RPMI8226 (cell line): ENCODE data around the gene PTGS1.
"Not testable (repeated sequence)": the region's sequence is repeated elsewhere in the genome, so short reads cannot be mapped to it uniquely, and the experiment has no call there.

Source experiments
- DNase-seq: peaks from one replicate; pipeline ENCODE4 v3.0.0-alpha.2; 2015

The PTGS1 gene

GRCh38 chr9:122347348-122348287 lies 23.2 kb upstream of the PTGS1 start:
- DNase-seq, result peak; percentile 55

- DNase-seq, result no peak
Observed at GRCh38 chr9:122348288-122348777, 22.5 kb upstream of the PTGS1 start.

- DNase-seq, result no peak
Observed at GRCh38 chr9:122348791-122349190, 22.0 kb upstream of the PTGS1 start.

GRCh38 chr9:122349201-122349600 lies 21.6 kb upstream of the PTGS1 start:
- DNase-seq, result no peak

GRCh38 chr9:122350577-122351355 lies 20.1 kb upstream of the PTGS1 start:
- DNase-seq, result peak; percentile 84

GRCh38 chr9:122354536-122355199 lies 16.2 kb upstream of the PTGS1 start:
- no peak for DNase-seq

GRCh38 chr9:122355336-122355875 lies 15.4 kb upstream of the PTGS1 start:
- DNase-seq, result no peak

- DNase-seq, result no peak
Observed at GRCh38 chr9:122356627-122357026, 14.2 kb upstream of the PTGS1 start.

- no peak for DNase-seq
Observed at GRCh38 chr9:122360891-122361290, 9.9 kb upstream of the PTGS1 start.

GRCh38 chr9:122363131-122363530 lies 7.7 kb upstream of the PTGS1 start:
- not testable (repeated sequence) for DNase-seq

- DNase-seq, result no peak
Observed at GRCh38 chr9:122364117-122364782, 6.6 kb upstream of the PTGS1 start.

GRCh38 chr9:122364783-122365150 lies 6.1 kb upstream of the PTGS1 start:
- no peak for DNase-seq

GRCh38 chr9:122366074-122366660 lies 4.7 kb upstream of the PTGS1 start:
- no peak for DNase-seq

GRCh38 chr9:122367065-122367464 lies 3.8 kb upstream of the PTGS1 start:
- DNase-seq, result no peak

- DNase-seq, result no peak
Observed at GRCh38 chr9:122367774-122368460, 2.9 kb upstream of the PTGS1 start.

GRCh38 chr9:122368642-122369041 lies 2.2 kb upstream of the PTGS1 start:
- DNase-seq, result no peak

- DNase-seq, result peak; percentile 62
Observed at GRCh38 chr9:122370303-122370702, 521 bp upstream of the PTGS1 start.

- DNase-seq, result no peak
Observed at GRCh38 chr9:122371846-122372245, 1.0 kb downstream of the PTGS1 start.

GRCh38 chr9:122372856-122373845 lies 2.3 kb downstream of the PTGS1 start:
- peak; percentile 50 for DNase-seq

GRCh38 chr9:122374885-122375420 lies 4.1 kb downstream of the PTGS1 start:
- DNase-seq, result no peak
